ENCODE measurements around the gene LTBP2.
A peak's percentile ranks its signal among the peaks of the same experiment; 100 is the strongest.

Gene LTBP2

GRCh38 chr14:74571901-74572725, 39.9 kb downstream of the LTBP2 start:
- peak; percentile 57 for DNase-seq (ENCODE audit: low spot score)

DNA sequence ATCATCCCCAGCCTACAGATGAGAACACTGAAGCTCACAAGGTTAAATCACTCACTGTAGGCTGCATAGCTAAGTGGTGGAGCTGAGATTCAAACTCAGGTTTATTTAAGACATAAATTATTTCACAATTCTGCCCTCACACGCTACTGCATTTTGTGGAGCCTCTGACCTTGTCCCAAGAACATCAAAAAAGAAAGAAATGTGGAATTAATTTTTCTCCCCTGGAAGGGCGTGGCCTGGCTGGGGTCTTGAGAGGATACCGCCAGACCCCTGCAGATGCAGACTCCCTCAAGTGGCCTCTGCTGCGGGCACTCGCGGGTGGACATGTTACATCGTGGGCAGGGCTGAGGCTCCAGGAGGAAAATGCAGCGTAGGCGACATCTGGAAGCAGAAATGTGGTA, 40.6 kb downstream of the LTBP2 start:
- no peak for DNase-seq (ENCODE audit: low spot score)

- no peak for DNase-seq (ENCODE audit: low spot score)
These were observed 41.3 kb downstream of the LTBP2 start for GRCh38 chr14:74570696-74571095.

DNA sequence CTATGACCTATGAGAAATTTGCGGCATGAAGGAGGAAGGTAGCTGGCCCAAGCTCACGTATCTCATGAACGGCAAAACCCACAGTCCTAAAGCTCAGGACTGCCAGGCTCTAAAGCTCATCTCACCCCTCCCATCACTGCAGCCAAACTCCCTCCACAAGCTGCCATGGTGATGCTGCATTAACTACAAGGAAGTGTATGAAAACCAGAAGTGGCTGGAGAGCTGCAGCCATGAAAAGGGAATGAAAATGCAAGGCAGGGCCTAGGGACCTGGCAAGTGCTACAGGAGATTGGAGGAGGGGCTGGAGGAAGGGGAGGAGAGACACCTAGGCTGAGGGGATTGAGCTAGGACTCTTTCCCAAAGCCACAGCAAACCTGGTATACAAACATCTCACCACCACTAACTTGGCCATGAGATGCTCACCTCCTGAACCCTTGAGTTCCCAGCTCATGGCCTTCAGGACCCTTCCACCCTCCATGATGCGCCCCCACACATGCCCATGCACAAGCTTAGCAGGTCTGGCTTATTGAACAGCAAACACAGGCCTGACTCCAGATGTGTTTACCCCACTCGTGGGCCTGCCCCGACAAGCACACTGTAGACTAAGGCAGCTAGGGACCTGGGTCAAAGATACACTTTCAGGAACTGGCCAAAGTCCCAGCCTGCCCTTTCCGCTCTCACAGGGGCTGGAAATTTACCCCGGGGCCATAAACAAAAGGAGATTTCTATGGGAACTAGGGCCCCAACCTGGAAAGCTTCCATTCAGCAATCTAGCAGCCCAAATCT, 42.0 kb downstream of the LTBP2 start:
- no peak for DNase-seq (ENCODE audit: low spot score)

DNA sequence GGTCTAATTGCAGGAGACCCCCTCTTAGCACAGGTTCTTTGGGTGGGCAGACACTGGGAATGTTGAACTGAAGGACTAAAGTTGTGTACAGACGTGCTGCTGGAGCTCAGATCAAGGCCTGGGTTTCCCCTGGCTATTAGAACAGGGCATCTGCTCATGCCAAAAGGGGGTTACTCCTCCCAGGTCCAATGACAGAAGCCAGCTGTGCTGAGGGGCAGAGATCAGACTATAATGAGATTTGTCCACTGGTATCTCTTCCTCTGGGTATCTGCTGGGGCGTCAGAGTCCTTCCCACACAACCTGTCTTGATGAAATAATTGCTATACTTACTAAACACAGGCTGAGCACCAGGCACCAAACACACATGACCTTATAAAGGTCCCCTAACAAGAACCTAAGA, 42.6 kb downstream of the LTBP2 start:
- no peak for DNase-seq (ENCODE audit: low spot score)

DNA sequence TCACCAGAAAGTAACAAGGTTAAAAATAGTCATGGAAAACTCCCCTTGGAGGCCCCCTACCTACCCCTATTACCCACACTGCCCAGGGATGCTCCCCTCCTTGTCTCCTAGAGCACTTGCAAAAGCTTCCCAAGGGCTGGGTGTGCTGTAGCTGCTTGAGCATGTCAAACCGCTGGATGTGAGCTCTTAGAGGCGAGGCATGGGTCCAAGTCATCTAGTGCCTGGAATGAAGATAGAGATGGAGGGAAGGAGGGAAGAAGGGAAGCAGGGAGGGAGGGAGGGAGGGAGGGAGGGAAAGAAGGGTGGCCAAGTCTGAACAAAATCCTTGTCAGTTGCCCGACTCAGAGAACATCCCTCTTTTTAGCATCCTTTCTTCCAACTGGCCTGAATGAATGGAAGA, 43.1 kb downstream of the LTBP2 start:
- no peak for DNase-seq (ENCODE audit: low spot score)

DNA sequence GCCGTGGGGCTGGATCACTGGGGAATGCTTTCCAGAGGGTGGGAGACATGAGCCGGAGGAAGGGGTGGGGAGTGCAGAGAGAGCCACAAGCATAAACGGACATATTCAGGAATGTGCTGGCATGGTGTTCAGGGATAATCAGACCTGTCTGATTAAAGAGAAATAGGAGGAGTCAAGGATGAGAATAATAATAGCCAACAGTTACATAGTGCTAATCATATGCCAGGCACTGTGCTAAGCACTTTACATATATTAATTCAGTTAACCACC, 43.7 kb downstream of the LTBP2 start:
- DNase-seq (ENCODE audit: low spot score), result no peak

DNA sequence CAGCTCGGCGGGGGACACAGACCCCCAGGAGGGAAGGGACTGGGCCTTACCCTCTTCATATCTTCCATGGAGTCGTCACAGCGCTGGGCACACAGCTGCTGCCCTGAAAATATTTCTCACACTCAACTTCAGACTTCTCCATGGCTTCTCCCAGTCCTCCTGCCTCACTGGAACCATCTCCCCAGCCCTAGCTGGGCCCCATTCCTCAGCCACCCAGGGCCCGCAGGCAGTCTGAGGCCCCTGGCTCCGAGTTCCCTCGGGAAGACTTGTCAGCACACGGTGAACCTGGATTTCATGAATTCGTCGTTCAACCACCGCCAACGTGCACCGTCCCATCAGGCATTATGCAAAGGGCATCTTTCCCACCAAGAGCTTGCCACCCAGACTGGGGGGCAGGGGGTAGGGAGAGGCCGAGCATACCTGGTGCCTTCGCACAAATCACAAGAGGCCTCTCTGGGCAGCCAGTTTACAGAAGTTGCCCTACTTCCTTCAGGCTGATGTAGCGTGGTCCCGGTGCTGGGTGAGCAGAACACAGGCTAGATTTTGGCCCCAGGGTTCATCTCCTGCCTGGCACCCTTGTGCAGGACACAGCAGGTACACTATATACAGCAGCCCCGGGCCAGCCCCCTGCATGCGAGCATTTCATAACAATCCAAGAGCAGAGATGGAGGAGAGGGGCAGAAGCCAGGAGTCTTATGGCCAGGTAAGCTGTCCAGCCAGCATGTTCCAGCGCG, 44.2 kb downstream of the LTBP2 start:
- DNase-seq (ENCODE audit: low spot score), result no peak

GRCh38 chr14:74567219-74567618, 44.8 kb downstream of the LTBP2 start:
- DNase-seq (ENCODE audit: low spot score), result no peak

- DNase-seq (ENCODE audit: low spot score), result no peak
These were observed 45.6 kb downstream of the LTBP2 start for GRCh38 chr14:74566174-74567141.

DNA sequence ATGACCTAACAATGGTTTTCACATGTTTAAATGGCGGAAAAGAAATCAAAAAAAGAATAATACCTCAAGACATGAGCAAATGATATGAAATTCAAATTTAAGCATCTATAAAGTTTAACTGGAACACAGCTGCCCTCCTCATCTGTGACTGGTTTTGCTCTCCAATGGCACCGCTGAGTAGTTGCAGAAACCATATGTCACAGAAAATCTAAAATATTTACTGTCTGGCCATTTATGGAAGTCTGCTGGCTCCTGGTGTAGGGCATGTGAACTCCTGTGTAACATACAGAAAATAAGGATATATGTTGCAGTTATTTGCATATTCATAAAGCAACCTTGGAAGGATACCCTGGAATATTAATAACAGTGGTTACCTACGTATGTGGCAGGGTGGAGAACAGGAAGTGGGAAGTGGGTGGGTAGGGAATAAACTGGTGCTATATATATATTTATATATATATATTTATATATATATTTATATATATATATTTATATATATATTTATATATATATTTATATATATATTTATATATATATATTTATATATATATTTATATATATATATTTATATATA, 48.4 kb downstream of the LTBP2 start:
- no peak for DNase-seq (ENCODE audit: low spot score)

DNA sequence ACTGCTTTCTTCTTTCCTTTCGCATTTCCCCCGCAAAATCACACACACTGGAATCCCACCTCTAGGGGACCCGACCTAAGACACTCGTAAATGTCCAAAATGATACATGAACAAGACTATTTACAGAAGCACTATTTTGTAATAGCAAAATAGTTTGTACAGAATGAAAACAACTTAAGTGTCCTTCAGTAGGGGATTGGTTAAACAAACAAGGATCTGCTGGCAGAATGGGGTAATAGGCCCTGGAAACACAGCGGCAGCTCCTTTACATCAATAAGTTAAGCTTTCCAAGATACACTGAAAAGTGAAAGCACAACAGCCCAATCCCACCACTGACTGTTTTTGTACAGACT, 48.8 kb downstream of the LTBP2 start:
- no peak for DNase-seq (ENCODE audit: low spot score)

DNA sequence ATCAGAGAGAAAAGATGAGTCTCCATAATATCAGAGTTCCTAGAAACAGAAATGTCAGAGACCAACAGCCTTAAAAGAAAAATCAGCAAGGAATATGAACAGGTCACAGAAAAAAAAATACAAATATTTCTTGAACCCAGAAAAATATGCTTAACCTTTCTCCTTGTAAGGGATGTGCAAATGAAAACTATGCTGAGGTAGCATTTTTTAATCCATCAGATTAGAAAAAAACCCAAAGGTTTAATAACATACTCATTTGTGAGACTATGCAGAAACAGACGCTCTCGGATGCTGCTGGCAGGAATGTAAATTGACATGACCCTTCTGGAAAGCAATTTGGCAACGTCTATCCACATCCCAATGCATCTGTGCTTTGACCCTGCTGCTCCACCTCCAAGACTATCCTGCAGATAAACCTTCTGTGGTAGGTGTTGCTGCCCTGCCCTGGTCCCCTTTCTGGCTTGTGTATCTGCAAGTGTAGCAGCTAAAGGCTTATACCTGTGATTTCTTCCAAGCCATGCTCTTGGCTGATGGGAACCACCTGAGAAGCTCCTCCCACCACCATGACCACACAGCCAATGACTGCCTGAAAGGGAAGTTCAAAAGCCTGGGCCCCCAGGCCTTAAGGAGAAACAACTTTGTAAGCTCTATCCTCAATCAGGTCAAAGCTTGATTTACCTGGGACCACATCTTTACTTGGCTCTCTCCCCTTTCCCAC, 49.4 kb downstream of the LTBP2 start:
- DNase-seq (ENCODE audit: low spot score), result no peak

- DNase-seq (ENCODE audit: low spot score), result no peak
These were observed 53.4 kb downstream of the LTBP2 start for GRCh38 chr14:74558655-74559054.

GRCh38 chr14:74557691-74558090, 54.3 kb downstream of the LTBP2 start:
- DNase-seq (ENCODE audit: low spot score), result no peak

DNA sequence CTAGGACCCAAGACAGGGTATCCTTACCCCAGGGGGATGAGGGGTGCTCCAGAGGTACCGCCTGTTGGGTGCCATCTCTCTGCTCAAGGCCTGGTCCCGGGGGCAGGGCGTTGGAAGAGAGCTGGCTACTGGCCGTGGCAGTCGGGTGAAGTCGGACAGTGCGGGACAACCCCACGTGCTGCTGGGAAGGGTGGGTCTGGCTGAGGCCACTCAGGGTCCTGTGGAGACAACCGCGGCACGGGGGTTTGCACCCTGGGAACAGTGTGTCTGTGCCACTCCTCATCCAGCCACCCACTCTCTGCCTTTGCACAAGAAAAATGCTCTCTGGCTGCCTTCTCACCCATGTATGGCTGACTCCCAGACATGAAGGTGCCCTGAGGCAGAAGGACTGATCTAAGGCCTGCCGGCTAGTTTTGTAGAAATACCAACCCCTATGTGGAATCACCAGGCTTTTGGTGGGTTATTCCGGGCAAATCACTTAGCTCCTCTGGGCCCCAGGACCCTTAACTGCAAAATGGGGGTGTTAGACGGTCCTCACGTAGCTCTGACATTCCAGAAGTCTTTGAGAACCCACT, 56.5 kb downstream of the LTBP2 start:
- DNase-seq (ENCODE audit: low spot score), result no peak

GRCh38 chr14:74554742-74555362, 57.2 kb downstream of the LTBP2 start:
- DNase-seq (ENCODE audit: low spot score), result no peak

GRCh38 chr14:74552623-74553022, 59.4 kb downstream of the LTBP2 start:
- DNase-seq (ENCODE audit: low spot score), result no peak

DNA sequence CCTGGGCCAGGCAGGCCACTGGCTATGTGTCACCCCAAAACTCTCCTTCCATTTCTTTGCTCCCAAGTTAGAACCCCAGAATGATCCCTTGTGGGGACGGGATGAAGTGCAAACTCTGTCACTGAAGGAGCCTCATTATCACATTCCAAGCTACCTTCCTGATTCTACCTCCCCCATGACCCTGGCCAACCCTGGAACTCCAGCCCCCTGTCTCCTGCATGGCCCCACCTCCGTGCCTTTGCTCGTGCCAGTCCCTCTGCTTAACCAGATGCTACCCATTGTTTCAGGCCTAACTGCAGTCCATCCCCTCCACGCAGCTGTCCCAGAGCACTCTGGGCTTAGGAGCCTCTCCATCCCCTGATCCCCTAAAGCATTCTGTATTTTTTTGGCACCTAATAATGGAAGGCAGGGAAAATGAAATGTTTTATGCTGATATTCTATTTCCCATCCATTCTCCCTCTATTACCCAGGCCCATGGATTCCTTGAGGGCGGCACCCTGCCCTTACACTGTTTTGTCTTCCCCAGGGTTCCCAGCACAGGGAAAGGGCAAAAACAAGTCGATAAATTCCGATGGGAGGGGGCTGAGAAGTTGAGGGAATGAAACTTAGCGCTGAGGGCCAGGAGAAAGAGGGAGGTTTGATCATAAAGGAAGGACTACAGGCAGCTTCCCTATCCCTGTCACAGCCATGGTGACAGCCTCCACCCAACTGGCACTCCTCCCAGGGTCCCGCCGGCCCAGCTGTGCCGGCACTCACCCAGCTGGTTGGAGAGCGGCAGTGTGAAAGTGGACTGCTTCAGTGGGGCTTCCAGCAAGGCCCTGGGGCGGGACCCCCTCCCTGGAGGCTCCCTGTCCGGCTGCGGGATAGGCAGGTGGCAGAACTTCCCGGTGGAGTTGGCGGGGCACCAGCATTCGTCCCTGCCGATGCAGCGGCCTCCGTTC, 60.3 kb downstream of the LTBP2 start:
- DNase-seq (ENCODE audit: low spot score), result no peak

All from D341Med (cell line).